Measurements from ENCODE around the gene NEDD9. TPM values are rescaled to one million over a fixed set of nuclear protein-coding genes. Genes with fewer than 3 reads are reported as not detected.

The NEDD9 gene
- total and polyA plus RNA-seq, 2 of the 13 experiments (the other 11 are each of a cell fraction or from before 2014, with no cell fraction given) = 27.1 to 389 TPM

DNA sequence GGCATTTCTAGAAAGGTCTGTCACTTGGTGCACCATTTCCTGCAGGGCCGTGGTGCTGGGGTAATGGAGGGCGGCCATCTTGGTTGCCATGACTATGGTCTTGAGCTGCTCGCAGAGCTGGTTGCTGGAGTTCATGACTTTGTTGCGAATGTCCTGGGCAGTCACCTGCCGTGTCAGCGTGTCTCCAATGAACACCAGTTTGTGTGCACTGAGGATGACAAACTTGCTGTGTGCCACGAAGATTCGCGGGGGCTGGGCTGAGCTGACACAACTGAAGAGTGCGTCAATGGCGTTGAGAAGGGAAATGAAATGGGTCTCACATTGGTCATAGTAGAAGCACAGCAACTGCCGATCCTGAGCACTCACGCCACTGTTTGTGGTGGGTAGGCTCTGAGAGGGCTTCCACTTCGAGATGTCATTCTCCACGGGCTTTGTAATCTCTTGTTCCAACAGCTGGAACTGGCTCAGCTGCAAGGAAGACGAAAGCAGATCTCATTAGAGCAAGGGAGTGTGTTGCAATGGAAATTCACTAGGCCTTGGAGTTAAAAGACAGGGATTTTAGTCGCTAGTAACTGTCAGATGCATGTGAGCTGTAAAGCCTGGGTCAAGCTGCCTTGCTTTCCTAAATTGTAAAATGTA lies 47.1 kb downstream of the NEDD9 start (continued):
- TF ChIP-seq, protein P1, sequence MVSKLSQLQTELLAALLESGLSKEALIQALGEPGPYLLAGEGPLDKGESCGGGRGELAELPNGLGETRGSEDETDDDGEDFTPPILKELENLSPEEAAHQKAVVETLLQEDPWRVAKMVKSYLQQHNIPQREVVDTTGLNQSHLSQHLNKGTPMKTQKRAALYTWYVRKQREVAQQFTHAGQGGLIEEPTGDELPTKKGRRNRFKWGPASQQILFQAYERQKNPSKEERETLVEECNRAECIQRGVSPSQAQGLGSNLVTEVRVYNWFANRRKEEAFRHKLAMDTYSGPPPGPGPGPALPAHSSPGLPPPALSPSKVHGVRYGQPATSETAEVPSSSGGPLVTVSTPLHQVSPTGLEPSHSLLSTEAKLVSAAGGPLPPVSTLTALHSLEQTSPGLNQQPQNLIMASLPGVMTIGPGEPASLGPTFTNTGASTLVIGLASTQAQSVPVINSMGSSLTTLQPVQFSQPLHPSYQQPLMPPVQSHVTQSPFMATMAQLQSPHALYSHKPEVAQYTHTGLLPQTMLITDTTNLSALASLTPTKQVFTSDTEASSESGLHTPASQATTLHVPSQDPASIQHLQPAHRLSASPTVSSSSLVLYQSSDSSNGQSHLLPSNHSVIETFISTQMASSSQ (IDR thresholded peaks at IDR 0.05; ENCODE audit: low read depth) = no peak
- TF ChIP-seq, protein P1 (CRISPR knock-in tag; IDR thresholded peaks at IDR 0.05; ENCODE audit: borderline replicate concordance) = no peak
- no peak for TF ChIP-seq CBFB (CRISPR knock-in tag; IDR thresholded peaks at IDR 0.05)
- peak; percentile 37; the same call in 1 of the 2 replicates for TF ChIP-seq ZBTB33 (CRISPR knock-in tag; IDR thresholded peaks at IDR 0.05)
- peak; percentile 31 for TF ChIP-seq POLR2AphosphoS5 (IDR thresholded peaks at IDR 0.05; ENCODE audit: low read depth, low read length)
- peak; percentile 83 for TF ChIP-seq ZBTB38 (CRISPR knock-in tag; IDR thresholded peaks at IDR 0.05)
- TF ChIP-seq ZNF180 (CRISPR knock-in tag; IDR thresholded peaks at IDR 0.05; ENCODE audit: borderline replicate concordance, low read depth) = no peak
- TF ChIP-seq SALL1 (CRISPR knock-in tag; IDR thresholded peaks at IDR 0.05) = peak; percentile 42
- TF ChIP-seq POLR2G (IDR thresholded peaks at IDR 0.05; ENCODE audit: low read depth, low read length) = peak; percentile 75
- TF ChIP-seq, protein P2, sequence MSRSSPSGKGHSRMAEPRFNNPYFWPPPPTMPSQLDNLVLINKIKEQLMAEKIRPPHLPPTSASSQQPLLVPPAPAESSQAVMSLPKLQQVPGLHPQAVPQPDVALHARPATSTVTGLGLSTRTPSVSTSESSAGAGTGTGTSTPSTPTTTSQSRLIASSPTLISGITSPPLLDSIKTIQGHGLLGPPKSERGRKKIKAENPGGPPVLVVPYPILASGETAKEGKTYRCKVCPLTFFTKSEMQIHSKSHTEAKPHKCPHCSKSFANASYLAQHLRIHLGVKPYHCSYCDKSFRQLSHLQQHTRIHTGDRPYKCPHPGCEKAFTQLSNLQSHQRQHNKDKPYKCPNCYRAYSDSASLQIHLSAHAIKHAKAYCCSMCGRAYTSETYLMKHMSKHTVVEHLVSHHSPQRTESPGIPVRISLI (CRISPR knock-in tag; IDR thresholded peaks at IDR 0.05; ENCODE audit: borderline replicate concordance) = no peak
- no peak for TF ChIP-seq ZNF615 (CRISPR knock-in tag; IDR thresholded peaks at IDR 0.05; ENCODE audit: borderline replicate concordance)
- TF ChIP-seq CAMTA2 (CRISPR knock-in tag; IDR thresholded peaks at IDR 0.05; ENCODE audit: borderline replicate concordance) = no peak
- no peak for TF ChIP-seq ZNF431 (CRISPR knock-in tag; IDR thresholded peaks at IDR 0.05; ENCODE audit: borderline replicate concordance, low read depth)
- peak; percentile 56 for TF ChIP-seq AGO2 (optimal IDR thresholded peaks at IDR 0.05; ENCODE audit: low read depth, low read length)
- 0 out of 2 replicates have a peak, but pooled peaks have one; percentile 21 for TF ChIP-seq MBD4 (IDR thresholded peaks at IDR 0.05; ENCODE audit: borderline replicate concordance, low read length)
- no peak for TF ChIP-seq PLRG1 (conservative IDR thresholded peaks at IDR 0.05)
- 0 out of 2 replicates have a peak, but pooled peaks have one; percentile 31 for TF ChIP-seq NRL (CRISPR knock-in tag; IDR thresholded peaks at IDR 0.05; ENCODE audit: borderline replicate concordance)
- TF ChIP-seq, protein P3, sequence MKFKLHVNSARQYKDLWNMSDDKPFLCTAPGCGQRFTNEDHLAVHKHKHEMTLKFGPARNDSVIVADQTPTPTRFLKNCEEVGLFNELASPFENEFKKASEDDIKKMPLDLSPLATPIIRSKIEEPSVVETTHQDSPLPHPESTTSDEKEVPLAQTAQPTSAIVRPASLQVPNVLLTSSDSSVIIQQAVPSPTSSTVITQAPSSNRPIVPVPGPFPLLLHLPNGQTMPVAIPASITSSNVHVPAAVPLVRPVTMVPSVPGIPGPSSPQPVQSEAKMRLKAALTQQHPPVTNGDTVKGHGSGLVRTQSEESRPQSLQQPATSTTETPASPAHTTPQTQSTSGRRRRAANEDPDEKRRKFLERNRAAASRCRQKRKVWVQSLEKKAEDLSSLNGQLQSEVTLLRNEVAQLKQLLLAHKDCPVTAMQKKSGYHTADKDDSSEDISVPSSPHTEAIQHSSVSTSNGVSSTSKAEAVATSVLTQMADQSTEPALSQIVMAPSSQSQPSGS (CRISPR knock-in tag; IDR thresholded peaks at IDR 0.05) = no peak
- 0 out of 2 replicates have a peak, but pooled peaks have one; percentile 40 for TF ChIP-seq ZNF709 (CRISPR knock-in tag; IDR thresholded peaks at IDR 0.05)

Data from HepG2 (cell line).